Stomach (tissue), 9 donors: ENCODE measurements around the gene MOGAT2. TPM values are rescaled to one million over a fixed set of nuclear protein-coding genes. Genes with fewer than 3 reads are reported as not detected.

Experiments used
- DNase-seq, 2 donors: peaks; one replicate each; pipeline versions ENCODE4 v3.0.0 to v3.0.0-alpha.2; 2013 to 2019
- H3K27ac ChIP-seq, 5 donors: fragments of 200-600 bp in 4 of 5; sonication (generic) in 4 of 5; one replicate each; pipeline ENCODE4 v1.5.1; 2013 to 2019; ENCODE audit warnings: mild to moderate bottlenecking in 1 of 5, moderate library complexity in 1 of 5
- H3K27me3 ChIP-seq, 3 donors: fragments of 200-600 bp; sonication (generic); one replicate each; pipeline ENCODE4 v1.5.1; 2017 to 2019; ENCODE audit warnings: mixed run types in 1 of 3
- H3K36me3 ChIP-seq, 4 donors: fragments of 200-600 bp; sonication (generic); 1 replicate in 3 of 4; 2 replicates in 1 of 4; pipeline ENCODE4 v1.5.1; 2016 to 2019
- H3K4me1 ChIP-seq, 4 donors: fragments of 200-600 bp; sonication (generic); one replicate each; pipeline ENCODE4 v1.5.1; 2016 to 2019
- H3K4me3 ChIP-seq, 4 donors: fragments of 200-600 bp; sonication (generic) in 3 of 4; one replicate each; pipeline ENCODE4 v1.5.1; 2016 to 2019; ENCODE audit warnings: mild to moderate bottlenecking in 1 of 4
- H3K9me3 ChIP-seq, 4 donors: fragments of 200-600 bp; sonication (generic); one replicate each; pipeline ENCODE4 v1.5.1; 2016 to 2019
- CTCF ChIP-seq, 7 experiments: fragments of 450-650 bp in 4 of 7; fragments of 200-600 bp in 3 of 7; sonication (generic) in 3 of 7; IDR thresholded peaks; one replicate each; pipeline ENCODE4 v1.5.1; 2016 to 2019; ENCODE audit warnings: antibody characterized with exemption in 7 of 7, control low read depth in 2 of 7, mild to moderate bottlenecking in 1 of 7
- EP300 ChIP-seq: sonication (generic); formaldehyde crosslinking; IDR thresholded peaks from one replicate; pipeline ENCODE4 v1.6.1; 2017; ENCODE audit warnings: antibody characterized with exemption
- POLR2A ChIP-seq, 4 donors: fragments of 450-650 bp; IDR thresholded peaks; one replicate each; pipeline ENCODE4 v1.6.1; 2016; ENCODE audit warnings: antibody characterized with exemption in 4 of 4, control low read depth in 2 of 4, mild to moderate bottlenecking in 1 of 4, moderate library complexity in 1 of 4
- POLR2AphosphoS5 ChIP-seq, 3 donors: sonication (generic); formaldehyde crosslinking; IDR thresholded peaks; one replicate each; pipeline ENCODE4 v1.6.1; 2016; ENCODE audit warnings: antibody characterized with exemption in 3 of 3
- WGBS, 5 donors: extraction: QIAGEN DNeasy Blood & Tissue Kit in 3 of 5; methylation state at CpG; one replicate each; pipeline versions ENCODE4 v1.1.5 to v1.1.7; 2013 to 2018; 5-methylcytosine and 5-hydroxymethylcytosine counted together
- intact Hi-C: fragments of 100-400 bp; cut with DNase I; formaldehyde crosslinking; loops from one replicate; pipeline ENCODE4 v1.15.1; 2023; ENCODE audit warnings: low total_unique reads
- polyA plus RNA-seq, 3 donors: library from polyadenylated mRNA; stranded (reverse); fragments of 200-250 nt; gene quantifications; one replicate each; pipeline ENCODE4 v1.2.3, GENCODE V29; 2013
- small RNA-seq, 4 donors: library from RNA; depleted of rRNA; stranded (forward); fragments of <200 nt; gene quantifications; one replicate each; pipeline ENCODE3, GENCODE V24; 2016
- total RNA-seq, 5 donors: library from RNA; depleted of rRNA; stranded (reverse); fragments of >200 nt; gene quantifications; one replicate each; pipeline versions ENCODE4 v1.1.0 to v1.2.3, GENCODE V29; 2014 to 2016
- donor health status: healthy with polysubstance abuse.
- donor health status: Bipolar disorder and iron deficiency.
- donor health status: healthy.

The MOGAT2 gene
- total and polyA plus RNA-seq, 8 donors = 0.62 to 51.9 (median 1.3) TPM; not detected in 3

- intact Hi-C loops = no loop called here
- WGBS, 5 donors = 81 to 96% (median 91%) methylated on average over 3 of the region's 3 CpGs
- no peaks in the 10 kb centered on the region for H3K9me3 ChIP-seq
- no peaks in the 10 kb centered on the region for H3K36me3 ChIP-seq
- peaks cover 0 to 8% (median under 1%) of the 10 kb centered on the region in 4 donors for H3K4me1 ChIP-seq
- DNase-seq = no peak
- TF ChIP-seq POLR2AphosphoS5 (IDR thresholded peaks at IDR 0.05) = no peak
- TF ChIP-seq EP300 = no peak
- no peak for TF ChIP-seq CTCF (IDR thresholded peaks at IDR 0.05)
- no peak for TF ChIP-seq POLR2A (IDR thresholded peaks at IDR 0.05)
- no peaks in the 10 kb centered on the region for H3K27me3 ChIP-seq
- H3K27ac ChIP-seq = no peak overlapping the region
- H3K4me3 ChIP-seq = no peak overlapping the region
Observed at GRCh38 chr11:75780888-75781287, 63.2 kb downstream of the MOGAT2 start.

- 91 to 100% (median 96%) methylated on average over 4 to 7 of the region's 7 CpGs for WGBS, 5 donors
- Histone ChIP-seq H3K9me3 (no peaks in the 10 kb centered on the region), H3K4me3 (no peak overlapping the region), H3K27ac (no peak overlapping the region), H3K27me3 (no peaks in the 10 kb centered on the region), H3K36me3 (no peaks in the 10 kb centered on the region), H3K4me1 (peaks cover 0 to 12% (median 3%) of the 10 kb centered on the region in 4 donors)
- intact Hi-C loops = no loop called here
- no peak for TF ChIP-seq EP300
- no peak for TF ChIP-seq POLR2AphosphoS5 (IDR thresholded peaks at IDR 0.05)
- no peak for TF ChIP-seq POLR2A (IDR thresholded peaks at IDR 0.05)
- TF ChIP-seq CTCF (IDR thresholded peaks at IDR 0.05) = no peak
- no peak for DNase-seq
Observed at GRCh38 chr11:75781296-75781695, 63.7 kb downstream of the MOGAT2 start.

- no peak overlapping the region for H3K27ac ChIP-seq
- WGBS, 5 donors = 94 to 97% (median 96%) methylated on average over 8 to 9 of the region's 9 CpGs
- no peaks in the 10 kb centered on the region for H3K9me3 ChIP-seq
- H3K27me3 ChIP-seq = no peaks in the 10 kb centered on the region
- H3K4me3 ChIP-seq = no peak overlapping the region
- DNase-seq = no peak
- H3K4me1 ChIP-seq = peaks cover 0 to 16% (median 7%) of the 10 kb centered on the region in 4 donors
- no peaks in the 10 kb centered on the region for H3K36me3 ChIP-seq
- TF ChIP-seq CTCF (IDR thresholded peaks at IDR 0.05) (no peak), EP300 (no peak), POLR2A (IDR thresholded peaks at IDR 0.05) (no peak), POLR2AphosphoS5 (IDR thresholded peaks at IDR 0.05) (no peak)
- intact Hi-C loops = no loop called here
Observed at GRCh38 chr11:75781831-75782230, 64.2 kb downstream of the MOGAT2 start.

Small RNAs within 50 kb of the gene (small RNA-seq; reads per million reads assigned to genes)
- gene RN7SL786P = 0 reads per million in 4 donors

Other genes starting within 250 kb of the MOGAT2 start
- gene GDPD5, start 191.9 kb upstream of the MOGAT2 start, total RNA-seq = 10 to 100 TPM in 2 of 5 donors, 1 to 10 TPM in 2, under 1 TPM in 1; 0.58 to 57.6 (median 5.9) TPM
- gene GDPD5, start 191.9 kb upstream of the MOGAT2 start, polyA plus RNA-seq = 1 to 10 TPM; 3.4 to 6.6 (median 3.9) TPM
- 100 to 1,000 TPM in 2 of 5 donors, 10 to 100 TPM in 3; 46.6 to 297 (median 81.0) TPM for gene SERPINH1, start 155.6 kb upstream of the MOGAT2 start, total RNA-seq
- gene SERPINH1, start 155.6 kb upstream of the MOGAT2 start, polyA plus RNA-seq = 10 to 100 TPM; 15.4 to 46.0 (median 39.0) TPM
- gene MAP6, start 48.8 kb upstream of the MOGAT2 start, total RNA-seq = 10 to 100 TPM in 1 of 5 donors, 1 to 10 TPM in 3, under 1 TPM in 1; 0.58 to 27.2 (median 3.6) TPM
- gene MAP6, start 48.8 kb upstream of the MOGAT2 start, polyA plus RNA-seq = 1 to 10 TPM; 3.6 to 6.4 (median 4.2) TPM
- gene DGAT2, start 50.9 kb downstream of the MOGAT2 start, total RNA-seq = 10 to 100 TPM in 1 of 5 donors, 1 to 10 TPM in 1, under 1 TPM in 1, not detected in 2; 0.45 to 16.1 (median 5.5) TPM
- gene DGAT2, start 50.9 kb downstream of the MOGAT2 start, polyA plus RNA-seq = 1 to 10 TPM; 1.7 to 5.0 (median 2.4) TPM
- 10 to 100 TPM; 18.8 to 55.5 (median 33.0) TPM for gene UVRAG, start 97.4 kb downstream of the MOGAT2 start, total RNA-seq
- 1 to 10 TPM; 4.7 to 8.9 (median 6.5) TPM for gene UVRAG, start 97.4 kb downstream of the MOGAT2 start, polyA plus RNA-seq